NCI-H526 treated with DMSO at 0.1 percent for 48 hours (cell line): ENCODE measurements around the gene ASPHD2.

ENCODE experiments used
- DNase-seq: peaks from one replicate; lab custom pipeline; 2025; lab: John Stamatoyannopoulos, UW

ASPHD2 gene

GRCh38 chr22:26476705-26477340 is 47.8 kb downstream of the ASPHD2 start:
- DNase-seq = no peak

- no peak for DNase-seq
Observed at GRCh38 chr22:26477341-26477731, 48.3 kb downstream of the ASPHD2 start.

- no peak for DNase-seq
Observed at GRCh38 chr22:26479043-26479791, 50.2 kb downstream of the ASPHD2 start.

- no peak for DNase-seq
Observed at GRCh38 chr22:26479792-26480610, 50.9 kb downstream of the ASPHD2 start.

- DNase-seq = no peak
Observed at GRCh38 chr22:26480611-26480932, 51.5 kb downstream of the ASPHD2 start.

- DNase-seq = no peak
Observed at GRCh38 chr22:26481112-26481693, 52.1 kb downstream of the ASPHD2 start.

GRCh38 chr22:26481694-26482093 is 52.6 kb downstream of the ASPHD2 start:
- no peak for DNase-seq

- no peak for DNase-seq
Observed at GRCh38 chr22:26482161-26482560, 53.1 kb downstream of the ASPHD2 start.

- DNase-seq = no peak
Observed at GRCh38 chr22:26483043-26483438, 54.0 kb downstream of the ASPHD2 start.

- DNase-seq = peak; percentile 69
Observed at GRCh38 chr22:26483439-26484359, 54.6 kb downstream of the ASPHD2 start, which contains the start of the genes HPS4 and SRRD. TSS of gene HPS4 (minus strand) at chr22:26483783. CDS start at chr22:26481762, 2,021 bp downstream. TSS of gene SRRD (plus strand) at chr22:26483877. CDS start at chr22:26483891, 14 bp downstream.

GRCh38 chr22:26484360-26484706 is 55.3 kb downstream of the ASPHD2 start:
- DNase-seq = no peak

GRCh38 chr22:26485013-26485412 is 56.0 kb downstream of the ASPHD2 start:
- DNase-seq = no peak

- DNase-seq = no peak
Observed at GRCh38 chr22:26485806-26486390, 56.8 kb downstream of the ASPHD2 start.

GRCh38 chr22:26486394-26486793 is 57.3 kb downstream of the ASPHD2 start:
- no peak for DNase-seq

- no peak for DNase-seq
Observed at GRCh38 chr22:26487996-26488395, 58.9 kb downstream of the ASPHD2 start.

GRCh38 chr22:26489447-26490036 is 60.5 kb downstream of the ASPHD2 start:
- no peak for DNase-seq

- no peak for DNase-seq
Observed at GRCh38 chr22:26492220-26492619, 63.2 kb downstream of the ASPHD2 start.

GRCh38 chr22:26494506-26494905 is 65.4 kb downstream of the ASPHD2 start:
- DNase-seq = no peak
